H9 (cell line): Measurements from ENCODE around the gene RNF215. TPM values are rescaled to one million over a fixed set of nuclear protein-coding genes. Genes with fewer than 3 reads are reported as not detected.

ENCODE experiments used
- DNase-seq: peaks from one replicate; pipeline ENCODE4 v3.0.0-alpha.2; 2017
- H2AFZ ChIP-seq: one replicate; pipeline ENCODE4 v1.6.1; 2013; ENCODE audit warnings: mild to moderate bottlenecking, low read length, control low read depth, moderate library complexity
- H2AK5ac ChIP-seq: 2 replicates; pipeline ENCODE4 v1.6.1; 2013; ENCODE audit warnings: low read length, control low read depth, mixed read lengths; ENCODE audit not compliant: insufficient read length
- H2BK120ac ChIP-seq: one replicate; pipeline ENCODE4 v1.6.1; 2013; ENCODE audit warnings: low read depth, mild to moderate bottlenecking, low read length, control low read depth, inconsistent platforms; ENCODE audit not compliant: poor library complexity, severe bottlenecking
- H2BK12ac ChIP-seq: 2 replicates; pipeline ENCODE4 v1.6.1; 2013; ENCODE audit warnings: low read length, control low read depth, mixed read lengths, low read depth; ENCODE audit not compliant: insufficient read length
- H2BK15ac ChIP-seq: 2 replicates; pipeline ENCODE4 v1.6.1; 2013; ENCODE audit warnings: low read depth, low read length, control low read depth
- H2BK20ac ChIP-seq: one replicate; pipeline ENCODE4 v1.6.1; 2013; ENCODE audit warnings: low read depth, mild to moderate bottlenecking, low read length, control low read depth, inconsistent platforms; ENCODE audit not compliant: poor library complexity, severe bottlenecking
- H2BK5ac ChIP-seq: 2 replicates; pipeline ENCODE4 v1.6.1; 2013; ENCODE audit warnings: low read length, control low read depth, mixed read lengths; ENCODE audit not compliant: insufficient read length
- H3K14ac ChIP-seq: 2 replicates; pipeline ENCODE4 v1.6.1; 2013; ENCODE audit warnings: low read length, control low read depth; ENCODE audit not compliant: insufficient read depth
- H3K18ac ChIP-seq: 2 replicates; pipeline ENCODE4 v1.6.1; 2013; ENCODE audit warnings: low read depth, mild to moderate bottlenecking, mixed read lengths, low read length, control low read depth; ENCODE audit not compliant: insufficient read length
- H3K23ac ChIP-seq: 2 replicates; pipeline ENCODE4 v1.6.1; 2013; ENCODE audit warnings: low read length, control low read depth, mixed read lengths, low read depth; ENCODE audit not compliant: insufficient read length
- H3K23me2 ChIP-seq: 2 replicates; pipeline ENCODE4 v1.6.1; 2013; ENCODE audit warnings: low read depth, mild to moderate bottlenecking, mixed read lengths, low read length, control low read depth; ENCODE audit not compliant: insufficient read length, poor library complexity, severe bottlenecking
- H3K27ac ChIP-seq: 2 replicates; pipeline ENCODE4 v1.5.1; 2013; ENCODE audit warnings: low read length, control low read depth, mixed read lengths, low read depth; ENCODE audit not compliant: insufficient read length
- H3K27me3 ChIP-seq: 2 replicates; pipeline ENCODE4 v1.6.1; 2013; ENCODE audit warnings: low read length, control low read depth, inconsistent platforms; ENCODE audit not compliant: insufficient read depth
- H3K4ac ChIP-seq: 2 replicates; pipeline ENCODE4 v1.6.1; 2013; ENCODE audit warnings: low read depth, mild to moderate bottlenecking, control low read depth, inconsistent platforms, low read length, moderate library complexity
- H3K4me1 ChIP-seq: 2 replicates; pipeline ENCODE4 v1.6.1; 2013; ENCODE audit warnings: low read length, control low read depth, inconsistent platforms; ENCODE audit not compliant: insufficient read depth
- H3K4me2 ChIP-seq: 2 replicates; pipeline ENCODE4 v1.6.1; 2013; ENCODE audit warnings: low read length, control low read depth, mixed read lengths; ENCODE audit not compliant: insufficient read length, insufficient read depth
- H3K56ac ChIP-seq: 2 replicates; pipeline ENCODE4 v1.6.1; 2013; ENCODE audit warnings: low read depth, mild to moderate bottlenecking, mixed read lengths, low read length, control low read depth; ENCODE audit not compliant: insufficient read length
- H3K79me1 ChIP-seq: 2 replicates; pipeline ENCODE4 v1.6.1; 2013; ENCODE audit warnings: low read depth, mild to moderate bottlenecking, moderate library complexity, low read length, control low read depth, inconsistent platforms; ENCODE audit not compliant: insufficient read depth, poor library complexity, severe bottlenecking
- H3K79me2 ChIP-seq: 2 replicates; pipeline ENCODE4 v1.6.1; 2013; ENCODE audit warnings: low read length, control low read depth, inconsistent platforms; ENCODE audit not compliant: insufficient read depth
- H3K9ac ChIP-seq: 2 replicates; pipeline ENCODE4 v1.6.1; 2013; ENCODE audit warnings: low read length, control low read depth, mixed read lengths; ENCODE audit not compliant: insufficient read length; ENCODE audit errors: extremely low read depth
- H3K9me3 ChIP-seq: one replicate; pipeline ENCODE4 v1.6.1; 2013; ENCODE audit warnings: low read depth, low read length, inconsistent platforms; ENCODE audit not compliant: control insufficient read depth
- H3T11ph ChIP-seq: one replicate; pipeline ENCODE4 v1.6.1; 2013; ENCODE audit warnings: mild to moderate bottlenecking, low read length, control low read depth, inconsistent platforms
- H4K20me1 ChIP-seq: one replicate; pipeline ENCODE4 v1.6.1; 2013; ENCODE audit not compliant: control insufficient read depth, insufficient read length, insufficient read depth
- H4K5ac ChIP-seq: 2 replicates; pipeline ENCODE4 v1.6.1; 2013; ENCODE audit warnings: low read depth, mild to moderate bottlenecking, mixed read lengths, low read length, control low read depth; ENCODE audit not compliant: insufficient read length
- H4K8ac ChIP-seq: replicated peaks from 2 replicates; pipeline ENCODE4 v1.6.1; 2013; ENCODE audit warnings: low read length, control low read depth, mixed read lengths, low read depth; ENCODE audit not compliant: insufficient read length
- H4K91ac ChIP-seq: 2 replicates; pipeline ENCODE4 v1.6.1; 2013; ENCODE audit warnings: low read depth, mild to moderate bottlenecking, moderate library complexity, mixed read lengths, low read length, control low read depth; ENCODE audit not compliant: insufficient read length
- H3K27ac Mint-ChIP-seq, 3 experiments: 2 replicates in 2 of 3; 3 replicates in 1 of 3; pipeline ENCODE4 v1.8.0; 2020 to 2021; ENCODE audit warnings: mixed read lengths in 3 of 3, mild to moderate bottlenecking in 1 of 3, moderate library complexity in 1 of 3
- H3K27me3 Mint-ChIP-seq: 2 replicates; pipeline ENCODE4 v1.8.0; 2021; ENCODE audit warnings: low read depth, mild to moderate bottlenecking, moderate library complexity, mixed read lengths
- H3K36me3 Mint-ChIP-seq, 3 experiments: 2 replicates in 2 of 3; 3 replicates in 1 of 3; pipeline ENCODE4 v1.8.0; 2020 to 2021; ENCODE audit warnings: low read depth in 3 of 3, mixed read lengths in 3 of 3; ENCODE audit not compliant: insufficient read depth in 1 of 3
- H3K4me1 Mint-ChIP-seq, 2 experiments: 2 replicates each; pipeline ENCODE4 v1.8.0; 2020; ENCODE audit warnings: mixed read lengths in 2 of 2
- H3K4me3 Mint-ChIP-seq, 2 experiments: 2 replicates in 1 of 2; 3 replicates in 1 of 2; pipeline ENCODE4 v1.8.0; 2020 to 2021; ENCODE audit warnings: mild to moderate bottlenecking in 2 of 2, mixed read lengths in 2 of 2, moderate library complexity in 1 of 2
- H3K9me3 Mint-ChIP-seq, 2 experiments: 2 replicates in 1 of 2; 3 replicates in 1 of 2; pipeline ENCODE4 v1.8.0; 2020; ENCODE audit warnings: mild to moderate bottlenecking in 2 of 2, mixed read lengths in 2 of 2, moderate library complexity in 1 of 2
- WGBS: extraction: QIAGEN DNeasy Blood & Tissue Kit; methylation state at CpG from one replicate; pipeline ENCODE4 v1.1.7; 2013; ENCODE audit warnings: missing lambda C conversion rate, low lambda C conversion rate, mixed read lengths; ENCODE audit not compliant: insufficient read length; ENCODE audit errors: extremely low coverage; 5-methylcytosine and 5-hydroxymethylcytosine counted together
- total RNA-seq: library from RNA; stranded (reverse); gene quantifications from 2 replicates; pipeline ENCODE4 v1.2.1, GENCODE V29; 2021
- TF ChIP-seq, protein P1 (sequence below): fragments of 200-600 bp; sonication (generic); conservative IDR thresholded peaks from 3 replicates; pipeline ENCODE4 v1.8.0; 2021; ENCODE audit warnings: antibody characterized with exemption, mild to moderate bottlenecking

The RNF215 gene
- total RNA-seq, 1 experiment from 2014 or later, result 24.5 TPM

DNA sequence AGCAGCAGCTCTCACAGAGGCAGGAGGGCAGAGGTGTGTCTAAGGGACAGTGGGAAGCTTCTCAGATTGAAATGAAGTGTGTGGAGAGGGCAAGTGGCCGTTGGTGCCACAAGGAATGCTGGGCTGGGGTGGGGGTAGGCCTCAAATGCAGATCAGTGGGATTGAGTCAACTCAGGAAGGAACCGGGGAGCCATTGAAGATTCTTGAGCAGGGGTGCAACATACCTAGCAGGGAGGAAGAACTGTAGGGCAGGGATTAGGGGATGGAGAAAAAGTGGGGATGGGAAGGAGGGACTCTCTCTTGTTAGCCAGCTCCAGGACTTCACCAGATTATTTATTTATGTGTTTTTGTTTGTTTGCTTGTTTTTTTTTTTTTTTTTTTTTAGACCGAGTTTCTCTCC lies 6.7 kb upstream of the RNF215 start:
- H3K27me3 Mint-ChIP-seq, result peaks cover 36% of the 10 kb centered on the region
- Histone ChIP-seq H3T11ph (no peak overlapping the region), H3K27ac (no peak overlapping the region), H4K91ac (no peak overlapping the region), H2BK15ac (no peak overlapping the region), H2BK5ac (no peak overlapping the region), H3K23ac (no peak overlapping the region), H3K79me2 (no peaks in the 10 kb centered on the region), H3K9me3 (no peaks in the 10 kb centered on the region), H3K4me1 (peaks cover 6% of the 10 kb centered on the region; the same call in 1 of the 2 replicates), H3K18ac (no peak overlapping the region), H2AFZ (no peak overlapping the region), H3K79me1 (no peaks in the 10 kb centered on the region), H2BK12ac (no peak overlapping the region), H3K9ac (no peak overlapping the region), H3K4me2 (no peak overlapping the region), H4K8ac (no peak overlapping the region), H3K23me2 (peaks cover 7% of the 10 kb centered on the region), H3K4ac (no peak overlapping the region), H2BK20ac (no peak overlapping the region), H2AK5ac (no peak overlapping the region), H4K5ac (no peak overlapping the region), H3K27me3 (peaks cover 4% of the 10 kb centered on the region; the same call in 1 of the 2 replicates), H3K56ac (no peak overlapping the region), H3K14ac (no peak overlapping the region), H4K20me1 (no peaks in the 10 kb centered on the region), H2BK120ac (no peak overlapping the region)
- H3K27ac Mint-ChIP-seq, result peak overlapping the region in 2 of 3 experiments; percentile 16 to 24; a peak in 3 of 7 replicates
- peaks cover 39 to 47% of the 10 kb centered on the region in 2 experiments for H3K4me1 Mint-ChIP-seq
- no peak for DNase-seq
- TF ChIP-seq, protein P1, sequence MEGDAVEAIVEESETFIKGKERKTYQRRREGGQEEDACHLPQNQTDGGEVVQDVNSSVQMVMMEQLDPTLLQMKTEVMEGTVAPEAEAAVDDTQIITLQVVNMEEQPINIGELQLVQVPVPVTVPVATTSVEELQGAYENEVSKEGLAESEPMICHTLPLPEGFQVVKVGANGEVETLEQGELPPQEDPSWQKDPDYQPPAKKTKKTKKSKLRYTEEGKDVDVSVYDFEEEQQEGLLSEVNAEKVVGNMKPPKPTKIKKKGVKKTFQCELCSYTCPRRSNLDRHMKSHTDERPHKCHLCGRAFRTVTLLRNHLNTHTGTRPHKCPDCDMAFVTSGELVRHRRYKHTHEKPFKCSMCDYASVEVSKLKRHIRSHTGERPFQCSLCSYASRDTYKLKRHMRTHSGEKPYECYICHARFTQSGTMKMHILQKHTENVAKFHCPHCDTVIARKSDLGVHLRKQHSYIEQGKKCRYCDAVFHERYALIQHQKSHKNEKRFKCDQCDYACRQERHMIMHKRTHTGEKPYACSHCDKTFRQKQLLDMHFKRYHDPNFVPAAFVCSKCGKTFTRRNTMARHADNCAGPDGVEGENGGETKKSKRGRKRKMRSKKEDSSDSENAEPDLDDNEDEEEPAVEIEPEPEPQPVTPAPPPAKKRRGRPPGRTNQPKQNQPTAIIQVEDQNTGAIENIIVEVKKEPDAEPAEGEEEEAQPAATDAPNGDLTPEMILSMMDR, result no peak
- WGBS, result no CpG with 5 or more reads among the region's 3 CpGs
- peaks cover 5 to 11% of the 10 kb centered on the region in 2 experiments for H3K9me3 Mint-ChIP-seq
- H3K36me3 Mint-ChIP-seq, result peaks cover 0 to 8% (median 5%) of the 10 kb centered on the region in 3 experiments; a peak in 3 of 7 replicates
- H3K4me3 Mint-ChIP-seq, result no peak overlapping the region
